Measurements from ENCODE around the gene PTGFR.

The PTGFR gene

DNA sequence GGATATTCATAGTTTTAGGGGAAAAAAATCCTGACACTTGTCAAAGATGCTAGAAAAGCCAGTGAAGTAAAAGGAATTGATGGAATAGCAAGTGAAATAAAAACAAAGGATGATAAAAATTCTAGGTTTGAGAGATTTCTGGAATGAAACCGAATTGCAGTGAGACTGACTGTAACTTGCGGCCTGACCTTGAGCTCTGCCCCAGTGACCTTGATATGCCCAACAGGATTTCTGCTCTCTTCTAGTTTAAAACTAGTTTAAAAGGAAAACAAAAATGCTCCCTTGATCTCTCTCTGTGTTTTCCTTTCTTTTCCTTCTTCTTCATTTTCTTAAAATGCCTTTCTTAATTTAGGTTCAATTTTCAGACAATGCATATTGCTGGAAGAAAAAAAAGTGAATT, 74.6 kb downstream of the PTGFR start:
- DNase-seq (ENCODE audit: low read depth), result no peak
- TF ChIP-seq CTCF (IDR thresholded peaks at IDR 0.05; ENCODE audit: low read length, missing control alignments), result no peak

GRCh38 chr1:78570539-78570938, 79.8 kb downstream of the PTGFR start:
- peak; percentile 7 for TF ChIP-seq CTCF (IDR thresholded peaks at IDR 0.05; ENCODE audit: low read length, missing control alignments)
- no peak for DNase-seq (ENCODE audit: low read depth)

More for the DNA sequence above, 74.6 kb downstream of the PTGFR start:
- no peak overlapping the region for H3K4me3 ChIP-seq (replicated peaks; ENCODE audit: low read depth, low read length)

DNA sequence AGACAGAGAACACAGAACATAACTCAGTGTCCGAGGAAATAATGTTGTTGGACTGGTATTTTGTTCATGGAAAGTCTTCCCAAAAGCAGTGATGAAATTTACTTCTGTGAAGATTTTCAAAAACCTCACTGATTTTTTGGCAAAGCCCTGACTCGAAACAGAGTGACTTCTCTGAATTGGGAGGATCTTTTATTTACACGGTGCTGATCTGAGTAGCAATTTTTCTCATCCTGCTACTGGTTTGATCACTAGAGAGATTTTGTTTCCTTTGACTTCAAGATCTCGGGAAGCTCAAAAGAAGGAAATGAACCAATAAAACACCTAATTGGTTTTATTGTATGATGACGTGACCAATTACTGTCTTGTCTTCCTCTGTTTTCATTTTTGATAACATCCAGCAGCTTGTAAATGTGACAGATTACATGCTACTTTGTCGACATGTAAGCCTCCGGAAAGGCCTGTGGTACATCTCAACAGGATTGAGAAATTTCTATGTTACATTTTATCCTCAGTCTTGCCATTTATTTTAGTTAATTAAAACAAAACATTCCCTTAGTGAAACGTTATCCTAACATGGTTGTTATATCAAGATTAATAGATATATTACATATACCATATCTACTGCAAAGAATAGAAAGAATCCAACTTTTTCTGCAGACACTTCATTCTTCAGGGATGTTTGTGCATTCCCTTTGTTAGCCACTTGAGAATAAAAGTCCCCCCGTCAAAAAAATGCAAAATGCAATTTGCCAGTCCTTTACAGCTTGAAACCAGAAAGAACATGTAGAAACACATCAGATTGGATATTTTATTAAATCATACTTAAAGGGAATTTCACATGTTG, 86.7 kb downstream of the PTGFR start:
- peak; percentile 21 for DNase-seq (ENCODE audit: low read depth)
- no peak for TF ChIP-seq CTCF (IDR thresholded peaks at IDR 0.05; ENCODE audit: low read length, missing control alignments)
- H3K4me3 ChIP-seq (replicated peaks; ENCODE audit: low read depth, low read length), result no peak overlapping the region

More at GRCh38 chr1:78570539-78570938, 79.8 kb downstream of the PTGFR start:
- H3K4me3 ChIP-seq (replicated peaks; ENCODE audit: low read depth, low read length), result no peak overlapping the region

DNA sequence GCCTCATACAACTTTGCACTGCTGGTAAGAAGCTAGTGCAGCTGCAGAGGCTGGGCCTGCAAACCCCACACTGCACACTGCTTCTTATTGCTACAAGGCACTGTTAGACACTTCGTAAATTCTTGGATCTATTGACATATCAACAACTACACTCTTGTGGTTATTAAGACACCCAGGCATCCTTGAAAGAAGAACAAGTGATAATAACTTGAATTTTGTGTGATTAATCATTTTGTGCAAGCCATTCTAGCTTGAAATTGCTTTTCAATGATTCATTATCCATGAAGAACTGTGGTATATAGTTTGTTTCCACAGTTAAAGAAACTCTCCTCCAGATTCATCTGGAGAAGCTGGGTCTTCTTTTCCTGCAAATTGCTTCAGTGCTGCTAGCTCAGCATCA, 95.8 kb downstream of the PTGFR start:
- no peak overlapping the region for H3K4me3 ChIP-seq (replicated peaks; ENCODE audit: low read depth, low read length)
- DNase-seq (ENCODE audit: low read depth), result peak; percentile 14
- TF ChIP-seq CTCF (IDR thresholded peaks at IDR 0.05; ENCODE audit: low read length, missing control alignments), result no peak

DNA sequence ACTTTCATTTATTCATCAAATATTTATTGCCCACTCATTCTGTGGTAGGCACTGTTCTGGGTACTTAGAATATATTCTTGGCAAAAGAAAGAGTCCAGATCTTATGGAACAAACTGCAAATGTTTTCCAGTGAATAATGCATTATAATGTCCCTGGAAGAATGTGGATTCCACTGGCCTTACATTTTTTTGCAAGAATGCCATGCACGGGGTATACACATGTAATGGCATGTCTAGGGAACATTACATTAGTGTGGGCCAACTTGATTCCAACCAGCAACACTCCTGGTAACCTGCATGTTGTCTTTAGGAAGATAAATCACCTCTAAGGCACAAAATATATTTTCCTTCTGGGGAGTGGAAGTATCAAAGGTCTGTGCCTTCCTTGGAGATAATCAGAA, 96.4 kb downstream of the PTGFR start:
- no peak for DNase-seq (ENCODE audit: low read depth)
- TF ChIP-seq CTCF (IDR thresholded peaks at IDR 0.05; ENCODE audit: low read length, missing control alignments), result no peak
- no peak overlapping the region for H3K4me3 ChIP-seq (replicated peaks; ENCODE audit: low read depth, low read length)
